DND-41 (cell line): ENCODE results near the gene PLVAP.

ENCODE experiments used
- EZH2 ChIP-seq: IDR thresholded peaks from 3 replicates; pipeline ENCODE4 v1.6.1; 2012; ENCODE audit warnings: borderline replicate concordance, low read depth, mild to moderate bottlenecking, moderate library complexity, low read length, inconsistent platforms; ENCODE audit not compliant: severe bottlenecking
- TF ChIP-seq, protein P1 (sequence below): IDR thresholded peaks from 2 replicates; pipeline ENCODE4 v1.5.1; 2012; ENCODE audit warnings: borderline replicate concordance, low read length, moderate library complexity, mild to moderate bottlenecking; ENCODE audit not compliant: poor library complexity, severe bottlenecking; ENCODE audit errors: extremely low read depth

DNA sequence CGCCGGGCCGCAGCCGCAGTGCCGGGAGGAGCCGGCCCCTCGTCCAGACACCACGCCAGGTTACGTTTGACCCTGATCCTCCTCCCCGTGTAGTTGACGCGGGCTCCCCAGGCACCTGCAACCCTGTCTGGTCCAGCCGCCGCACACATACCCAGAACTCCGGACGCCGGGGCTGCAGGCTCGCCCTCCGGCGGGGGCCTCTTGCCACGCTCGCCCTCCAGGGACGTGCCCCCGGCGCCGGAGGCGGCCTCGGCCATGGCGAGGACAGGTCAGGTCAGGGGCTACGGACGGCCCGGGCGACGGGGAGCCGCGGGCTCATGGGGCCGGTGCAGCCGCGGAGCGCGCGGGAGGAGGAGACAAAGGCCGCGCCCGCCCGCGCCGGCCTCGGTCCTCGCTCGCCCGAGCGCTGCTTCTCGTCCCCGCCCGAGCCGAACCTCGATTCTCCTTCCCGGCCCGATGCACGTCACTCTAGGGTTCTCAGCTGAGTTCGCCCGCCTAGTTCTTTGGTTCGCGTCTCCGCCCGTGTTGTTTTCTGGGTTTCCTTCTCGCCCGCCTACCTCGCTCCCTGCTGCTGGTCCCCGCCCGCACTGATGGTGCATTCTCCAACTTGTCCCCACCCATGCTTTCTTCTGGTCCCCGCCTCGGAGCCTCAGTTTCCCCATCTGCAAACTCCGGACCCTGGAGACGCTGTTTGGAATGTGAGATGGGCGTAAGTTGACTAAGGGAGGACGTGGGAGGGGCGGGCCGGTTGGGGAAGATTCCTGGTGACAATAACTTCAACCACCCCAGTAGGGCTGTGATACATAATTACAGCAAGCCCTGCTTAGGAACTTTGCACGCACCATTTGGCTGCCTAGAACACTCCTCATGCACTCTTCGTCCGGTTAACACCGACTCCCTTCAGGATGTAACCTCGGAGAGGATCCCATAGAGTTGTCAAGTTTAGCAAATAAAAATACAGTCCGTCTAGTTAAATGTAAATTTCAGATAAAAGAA lies 42.4 kb downstream of the PLVAP start, which contains the start of gene ANO8:
- no peak for TF ChIP-seq EZH2
- TF ChIP-seq, protein P1, sequence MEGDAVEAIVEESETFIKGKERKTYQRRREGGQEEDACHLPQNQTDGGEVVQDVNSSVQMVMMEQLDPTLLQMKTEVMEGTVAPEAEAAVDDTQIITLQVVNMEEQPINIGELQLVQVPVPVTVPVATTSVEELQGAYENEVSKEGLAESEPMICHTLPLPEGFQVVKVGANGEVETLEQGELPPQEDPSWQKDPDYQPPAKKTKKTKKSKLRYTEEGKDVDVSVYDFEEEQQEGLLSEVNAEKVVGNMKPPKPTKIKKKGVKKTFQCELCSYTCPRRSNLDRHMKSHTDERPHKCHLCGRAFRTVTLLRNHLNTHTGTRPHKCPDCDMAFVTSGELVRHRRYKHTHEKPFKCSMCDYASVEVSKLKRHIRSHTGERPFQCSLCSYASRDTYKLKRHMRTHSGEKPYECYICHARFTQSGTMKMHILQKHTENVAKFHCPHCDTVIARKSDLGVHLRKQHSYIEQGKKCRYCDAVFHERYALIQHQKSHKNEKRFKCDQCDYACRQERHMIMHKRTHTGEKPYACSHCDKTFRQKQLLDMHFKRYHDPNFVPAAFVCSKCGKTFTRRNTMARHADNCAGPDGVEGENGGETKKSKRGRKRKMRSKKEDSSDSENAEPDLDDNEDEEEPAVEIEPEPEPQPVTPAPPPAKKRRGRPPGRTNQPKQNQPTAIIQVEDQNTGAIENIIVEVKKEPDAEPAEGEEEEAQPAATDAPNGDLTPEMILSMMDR, result no peak
